ENCODE results near the gene MUC5B.
"Not testable (repeated sequence)": the region's sequence is repeated elsewhere in the genome, so short reads cannot be mapped to it uniquely, and the experiment has no call there.

Gene MUC5B

DNA sequence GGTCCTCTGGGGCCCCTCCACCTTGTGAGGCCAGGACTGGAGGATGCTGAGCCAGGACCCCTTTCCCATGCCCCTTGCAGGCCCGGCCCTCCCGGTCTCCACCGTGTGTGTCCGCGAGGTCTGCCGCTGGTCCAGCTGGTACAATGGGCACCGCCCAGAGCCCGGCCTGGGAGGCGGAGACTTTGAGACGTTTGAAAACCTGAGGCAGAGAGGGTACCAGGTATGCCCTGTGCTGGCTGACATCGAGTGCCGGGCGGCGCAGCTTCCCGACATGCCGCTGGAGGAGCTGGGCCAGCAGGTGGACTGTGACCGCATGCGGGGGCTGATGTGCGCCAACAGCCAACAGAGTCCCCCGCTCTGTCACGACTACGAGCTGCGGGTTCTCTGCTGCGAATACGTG lies 17.9 kb downstream of the MUC5B start:
- Histone ChIP-seq H3K4me1 (no peaks in the 10 kb centered on the region), H3K27me3 (ENCODE audit: control insufficient read depth, insufficient read depth, low read length) (no peaks in the 10 kb centered on the region)

GRCh38 chr11:1241706-1242105 lies 18.8 kb downstream of the MUC5B start:
- no peaks in the 10 kb centered on the region for H3K9me3 ChIP-seq (ENCODE audit: control insufficient read depth, low read length)
- H3K9ac ChIP-seq: no peak overlapping the region
- no peaks in the 10 kb centered on the region for H3K36me3 ChIP-seq (ENCODE audit: control insufficient read depth, insufficient read depth, low read length)
- no peak overlapping the region for H3K27ac ChIP-seq
- no peaks in the 10 kb centered on the region for H3K79me2 ChIP-seq
- TF ChIP-seq CTCF (IDR thresholded peaks at IDR 0.05): no peak
- H3K4me3 ChIP-seq (ENCODE audit: low read depth, low read length): no peak overlapping the region
- H3K4me1 ChIP-seq: no peaks in the 10 kb centered on the region
- H3K27me3 ChIP-seq (ENCODE audit: control insufficient read depth, insufficient read depth, low read length): no peaks in the 10 kb centered on the region
- H3K4me2 ChIP-seq (ENCODE audit: low read length): no peak overlapping the region
- no peak overlapping the region for H2AFZ ChIP-seq

More for the DNA sequence above, 17.9 kb downstream of the MUC5B start:
- Histone ChIP-seq H3K36me3 (ENCODE audit: control insufficient read depth, insufficient read depth, low read length) (no peaks in the 10 kb centered on the region), H3K4me3 (ENCODE audit: low read depth, low read length) (no peak overlapping the region), H3K79me2 (no peaks in the 10 kb centered on the region), H3K9ac (no peak overlapping the region), H3K4me2 (ENCODE audit: low read length) (no peak overlapping the region), H2AFZ (no peak overlapping the region), H3K9me3 (ENCODE audit: control insufficient read depth, low read length) (no peaks in the 10 kb centered on the region), H3K27ac (no peak overlapping the region)
- no peak for TF ChIP-seq CTCF (IDR thresholded peaks at IDR 0.05)

- H3K79me2 ChIP-seq: no peaks in the 10 kb centered on the region
- no peak overlapping the region for H3K4me2 ChIP-seq (ENCODE audit: low read length)
- no peak overlapping the region for H2AFZ ChIP-seq
- H3K27ac ChIP-seq: no peak overlapping the region
- no peak for TF ChIP-seq CTCF (IDR thresholded peaks at IDR 0.05)
- H3K36me3 ChIP-seq (ENCODE audit: control insufficient read depth, insufficient read depth, low read length): no peaks in the 10 kb centered on the region
- H3K27me3 ChIP-seq (ENCODE audit: control insufficient read depth, insufficient read depth, low read length): no peaks in the 10 kb centered on the region
- H3K9ac ChIP-seq: no peak overlapping the region
- H3K4me1 ChIP-seq: no peaks in the 10 kb centered on the region
- no peaks in the 10 kb centered on the region for H3K9me3 ChIP-seq (ENCODE audit: control insufficient read depth, low read length)
- no peak overlapping the region for H3K4me3 ChIP-seq (ENCODE audit: low read depth, low read length)
Observed at GRCh38 chr11:1242289-1242688, 19.4 kb downstream of the MUC5B start.

- H3K36me3 ChIP-seq (ENCODE audit: control insufficient read depth, insufficient read depth, low read length): not testable (repeated sequence)
Observed at GRCh38 chr11:1242751-1243150, 19.9 kb downstream of the MUC5B start.

GRCh38 chr11:1243521-1243920 lies 20.7 kb downstream of the MUC5B start:
- not testable (repeated sequence) for H3K9ac ChIP-seq; H3K36me3 ChIP-seq (ENCODE audit: control insufficient read depth, insufficient read depth, low read length); H3K4me2 ChIP-seq (ENCODE audit: low read length); H3K4me1 ChIP-seq; H3K79me2 ChIP-seq; H2AFZ ChIP-seq; H3K27ac ChIP-seq; H3K4me3 ChIP-seq (ENCODE audit: low read depth, low read length); H3K9me3 ChIP-seq (ENCODE audit: control insufficient read depth, low read length); H3K27me3 ChIP-seq (ENCODE audit: control insufficient read depth, insufficient read depth, low read length)

More at GRCh38 chr11:1242751-1243150, 19.9 kb downstream of the MUC5B start:
- H3K9ac ChIP-seq; H2AFZ ChIP-seq; H3K79me2 ChIP-seq; H3K4me2 ChIP-seq (ENCODE audit: low read length); H3K9me3 ChIP-seq (ENCODE audit: control insufficient read depth, low read length); H3K27me3 ChIP-seq (ENCODE audit: control insufficient read depth, insufficient read depth, low read length); H3K27ac ChIP-seq; H3K4me3 ChIP-seq (ENCODE audit: low read depth, low read length); H3K4me1 ChIP-seq: not testable (repeated sequence)

DNA sequence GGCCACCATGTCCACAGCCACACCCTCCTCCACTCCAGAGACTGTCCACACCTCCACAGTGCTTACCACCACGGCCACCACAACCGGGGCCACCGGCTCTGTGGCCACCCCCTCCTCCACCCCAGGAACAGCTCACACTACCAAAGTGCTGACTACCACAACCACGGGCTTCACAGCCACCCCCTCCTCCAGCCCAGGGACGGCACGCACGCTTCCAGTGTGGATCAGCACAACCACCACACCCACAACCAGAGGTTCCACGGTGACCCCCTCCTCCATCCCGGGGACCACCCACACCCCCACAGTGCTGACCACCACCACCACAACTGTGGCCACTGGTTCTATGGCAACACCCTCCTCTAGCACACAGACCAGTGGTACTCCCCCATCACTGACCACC lies 21.7 kb downstream of the MUC5B start:
- H3K9ac ChIP-seq; H3K4me2 ChIP-seq (ENCODE audit: low read length); H3K79me2 ChIP-seq; H3K9me3 ChIP-seq (ENCODE audit: control insufficient read depth, low read length); H3K36me3 ChIP-seq (ENCODE audit: control insufficient read depth, insufficient read depth, low read length); H3K4me1 ChIP-seq; H3K27me3 ChIP-seq (ENCODE audit: control insufficient read depth, insufficient read depth, low read length); H3K4me3 ChIP-seq (ENCODE audit: low read depth, low read length); H3K27ac ChIP-seq; H2AFZ ChIP-seq: not testable (repeated sequence)

- not testable (repeated sequence) for H3K79me2 ChIP-seq; H3K27ac ChIP-seq; H3K4me3 ChIP-seq (ENCODE audit: low read depth, low read length); H3K36me3 ChIP-seq (ENCODE audit: control insufficient read depth, insufficient read depth, low read length); H3K27me3 ChIP-seq (ENCODE audit: control insufficient read depth, insufficient read depth, low read length); H3K4me1 ChIP-seq; H3K4me2 ChIP-seq (ENCODE audit: low read length); H2AFZ ChIP-seq; H3K9me3 ChIP-seq (ENCODE audit: control insufficient read depth, low read length); H3K9ac ChIP-seq
Observed at GRCh38 chr11:1245717-1246116, 22.9 kb downstream of the MUC5B start.

DNA sequence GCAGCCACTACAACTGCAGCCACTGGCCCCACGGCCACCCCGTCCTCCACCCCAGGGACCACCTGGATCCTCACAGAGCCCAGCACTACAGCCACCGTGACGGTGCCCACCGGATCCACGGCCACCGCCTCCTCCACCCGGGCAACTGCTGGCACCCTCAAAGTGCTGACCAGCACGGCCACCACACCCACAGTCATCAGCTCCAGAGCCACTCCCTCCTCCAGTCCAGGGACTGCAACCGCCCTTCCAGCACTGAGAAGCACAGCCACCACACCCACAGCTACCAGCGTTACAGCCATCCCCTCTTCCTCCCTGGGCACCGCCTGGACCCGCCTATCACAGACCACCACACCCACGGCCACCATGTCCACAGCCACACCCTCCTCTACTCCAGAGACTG lies 23.4 kb downstream of the MUC5B start:
- not testable (repeated sequence) for H3K4me1 ChIP-seq; H3K4me2 ChIP-seq (ENCODE audit: low read length); H3K4me3 ChIP-seq (ENCODE audit: low read depth, low read length); H3K9me3 ChIP-seq (ENCODE audit: control insufficient read depth, low read length); H3K36me3 ChIP-seq (ENCODE audit: control insufficient read depth, insufficient read depth, low read length); H3K79me2 ChIP-seq; H2AFZ ChIP-seq; H3K27ac ChIP-seq; H3K9ac ChIP-seq; H3K27me3 ChIP-seq (ENCODE audit: control insufficient read depth, insufficient read depth, low read length)

GRCh38 chr11:1247026-1247425 lies 24.2 kb downstream of the MUC5B start:
- H3K36me3 ChIP-seq (ENCODE audit: control insufficient read depth, insufficient read depth, low read length); H3K4me1 ChIP-seq; H3K79me2 ChIP-seq; H3K27me3 ChIP-seq (ENCODE audit: control insufficient read depth, insufficient read depth, low read length); H3K9ac ChIP-seq; H2AFZ ChIP-seq; H3K4me2 ChIP-seq (ENCODE audit: low read length); H3K9me3 ChIP-seq (ENCODE audit: control insufficient read depth, low read length); H3K4me3 ChIP-seq (ENCODE audit: low read depth, low read length); H3K27ac ChIP-seq: not testable (repeated sequence)
